Tibial nerve (tissue), 3 donors: ENCODE data around the gene LRRC42.

ENCODE experiments used
- POLR2A ChIP-seq, 2 donors: fragments of 450-650 bp; IDR thresholded peaks; one replicate each; pipeline ENCODE4 v1.6.1; 2017; ENCODE audit warnings: antibody characterized with exemption in 2 of 2, mild to moderate bottlenecking in 2 of 2, moderate library complexity in 2 of 2
- TF ChIP-seq, protein P1 (sequence below), 5 experiments: fragments of 200-600 bp in 3 of 5; fragments of 450-650 bp in 2 of 5; sonication (generic) in 3 of 5; IDR thresholded peaks; one replicate each; pipeline ENCODE4 v1.5.1; 2016 to 2019; ENCODE audit warnings: antibody characterized with exemption in 5 of 5, mild to moderate bottlenecking in 3 of 5, moderate library complexity in 2 of 5

- TF ChIP-seq POLR2A (IDR thresholded peaks at IDR 0.05), result no peak
- TF ChIP-seq, protein P1, sequence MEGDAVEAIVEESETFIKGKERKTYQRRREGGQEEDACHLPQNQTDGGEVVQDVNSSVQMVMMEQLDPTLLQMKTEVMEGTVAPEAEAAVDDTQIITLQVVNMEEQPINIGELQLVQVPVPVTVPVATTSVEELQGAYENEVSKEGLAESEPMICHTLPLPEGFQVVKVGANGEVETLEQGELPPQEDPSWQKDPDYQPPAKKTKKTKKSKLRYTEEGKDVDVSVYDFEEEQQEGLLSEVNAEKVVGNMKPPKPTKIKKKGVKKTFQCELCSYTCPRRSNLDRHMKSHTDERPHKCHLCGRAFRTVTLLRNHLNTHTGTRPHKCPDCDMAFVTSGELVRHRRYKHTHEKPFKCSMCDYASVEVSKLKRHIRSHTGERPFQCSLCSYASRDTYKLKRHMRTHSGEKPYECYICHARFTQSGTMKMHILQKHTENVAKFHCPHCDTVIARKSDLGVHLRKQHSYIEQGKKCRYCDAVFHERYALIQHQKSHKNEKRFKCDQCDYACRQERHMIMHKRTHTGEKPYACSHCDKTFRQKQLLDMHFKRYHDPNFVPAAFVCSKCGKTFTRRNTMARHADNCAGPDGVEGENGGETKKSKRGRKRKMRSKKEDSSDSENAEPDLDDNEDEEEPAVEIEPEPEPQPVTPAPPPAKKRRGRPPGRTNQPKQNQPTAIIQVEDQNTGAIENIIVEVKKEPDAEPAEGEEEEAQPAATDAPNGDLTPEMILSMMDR (IDR thresholded peaks at IDR 0.05), result no peak
These were observed 49.5 kb downstream of the LRRC42 start for GRCh38 chr1:53995683-53996082.
